ENCODE data around the gene KCNC3.

The KCNC3 gene

DNA sequence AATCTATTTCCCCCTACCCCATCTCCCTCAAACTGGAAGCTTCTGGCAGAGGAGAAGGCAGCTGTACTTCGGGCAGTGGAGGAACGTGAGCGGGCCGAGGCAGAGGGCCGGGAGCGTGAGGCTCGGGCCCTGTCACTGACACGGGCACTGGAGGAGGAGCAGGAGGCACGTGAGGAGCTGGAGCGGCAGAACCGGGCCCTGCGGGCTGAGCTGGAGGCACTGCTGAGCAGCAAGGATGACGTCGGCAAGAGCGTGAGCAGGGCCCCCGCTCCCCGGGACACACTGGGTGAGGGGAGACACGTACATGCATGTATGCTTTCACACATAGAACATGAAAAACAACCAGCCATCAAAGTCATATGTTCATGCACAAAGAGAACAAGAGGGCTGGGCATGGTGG lies 42.7 kb downstream of the KCNC3 start:
- Histone ChIP-seq H3K79me2 (ENCODE audit: insufficient read depth, low read length) (no peaks in the 10 kb centered on the region), H3K36me3 (ENCODE audit: insufficient read depth, low read length) (no peaks in the 10 kb centered on the region), H3K9me2 (ENCODE audit: low read depth, low read length) (no peaks in the 10 kb centered on the region), H3K9ac (ENCODE audit: low read length) (no peak overlapping the region), H3K4me3 (ENCODE audit: low read depth, low read length, poor library complexity, severe bottlenecking) (no peak overlapping the region), H3K9me3 (ENCODE audit: low read length) (peaks cover 10% of the 10 kb centered on the region; the same call in 1 of the 2 replicates), H3K27me3 (ENCODE audit: insufficient read depth, low read length) (peaks cover 18% of the 10 kb centered on the region), H3K27ac (ENCODE audit: low read depth, low read length, poor library complexity, severe bottlenecking) (no peak overlapping the region), H3F3A (ENCODE audit: insufficient read depth, low read length) (no peaks in the 10 kb centered on the region), H4K20me1 (ENCODE audit: insufficient read depth, low read length) (no peaks in the 10 kb centered on the region), H3K4me2 (ENCODE audit: low read length) (no peak overlapping the region), H2AFZ (ENCODE audit: low read length) (no peak overlapping the region), H3K4me1 (ENCODE audit: insufficient read depth, low read length, severe bottlenecking) (no peaks in the 10 kb centered on the region)
- no peak for TF ChIP-seq EZH2 (IDR thresholded peaks at IDR 0.05; ENCODE audit: borderline replicate concordance, low read length)
- no peak for TF ChIP-seq CTCF (IDR thresholded peaks at IDR 0.05; ENCODE audit: low read length)

DNA sequence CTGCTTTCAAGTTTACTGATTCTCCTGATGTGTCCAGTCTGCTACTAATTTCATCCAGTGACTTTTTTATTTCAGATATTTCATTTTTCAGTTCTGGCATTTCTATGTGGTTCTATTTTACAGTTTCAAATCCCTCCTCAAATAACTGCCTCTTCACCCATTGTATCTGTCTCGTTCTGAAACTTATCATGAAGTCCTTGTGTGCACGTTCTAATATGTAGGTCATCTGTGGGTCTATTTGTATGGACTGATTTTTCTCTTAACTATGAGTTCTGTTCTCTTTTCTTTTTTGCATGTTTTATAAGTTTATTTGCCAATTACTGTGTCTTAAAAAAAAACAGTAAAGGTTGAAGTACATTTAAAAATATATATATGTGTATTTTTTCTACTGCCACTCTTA lies 43.3 kb downstream of the KCNC3 start:
- Histone ChIP-seq H4K20me1 (ENCODE audit: insufficient read depth, low read length) (no peaks in the 10 kb centered on the region), H3F3A (ENCODE audit: insufficient read depth, low read length) (no peaks in the 10 kb centered on the region), H3K9ac (ENCODE audit: low read length) (no peak overlapping the region), H3K27ac (ENCODE audit: low read depth, low read length, poor library complexity, severe bottlenecking) (no peak overlapping the region), H3K9me2 (ENCODE audit: low read depth, low read length) (no peaks in the 10 kb centered on the region), H3K4me3 (ENCODE audit: low read depth, low read length, poor library complexity, severe bottlenecking) (no peak overlapping the region), H2AFZ (ENCODE audit: low read length) (no peak overlapping the region), H3K4me2 (ENCODE audit: low read length) (no peak overlapping the region), H3K27me3 (ENCODE audit: insufficient read depth, low read length) (peaks cover 23% of the 10 kb centered on the region), H3K9me3 (ENCODE audit: low read length) (peaks cover 10% of the 10 kb centered on the region; the same call in 1 of the 2 replicates), H3K4me1 (ENCODE audit: insufficient read depth, low read length, severe bottlenecking) (no peaks in the 10 kb centered on the region), H3K36me3 (ENCODE audit: insufficient read depth, low read length) (no peaks in the 10 kb centered on the region), H3K79me2 (ENCODE audit: insufficient read depth, low read length) (no peaks in the 10 kb centered on the region)
- TF ChIP-seq EZH2 (IDR thresholded peaks at IDR 0.05; ENCODE audit: borderline replicate concordance, low read length) (no peak), CTCF (IDR thresholded peaks at IDR 0.05; ENCODE audit: low read length) (no peak)

GRCh38 chr19:50281491-50281890 lies 47.7 kb downstream of the KCNC3 start:
- no peaks in the 10 kb centered on the region for H3K9me2 ChIP-seq (ENCODE audit: low read depth, low read length)
- no peak overlapping the region for H3K4me3 ChIP-seq (ENCODE audit: low read depth, low read length, poor library complexity, severe bottlenecking)
- H3K9me3 ChIP-seq (ENCODE audit: low read length), result peaks cover 10% of the 10 kb centered on the region; the same call in 1 of the 2 replicates
- no peak overlapping the region for H3K27ac ChIP-seq (ENCODE audit: low read depth, low read length, poor library complexity, severe bottlenecking)
- no peaks in the 10 kb centered on the region for H3K79me2 ChIP-seq (ENCODE audit: insufficient read depth, low read length)
- no peak overlapping the region for H2AFZ ChIP-seq (ENCODE audit: low read length)
- TF ChIP-seq CTCF (IDR thresholded peaks at IDR 0.05; ENCODE audit: low read length) (no peak), EZH2 (IDR thresholded peaks at IDR 0.05; ENCODE audit: borderline replicate concordance, low read length) (no peak)
- H4K20me1 ChIP-seq (ENCODE audit: insufficient read depth, low read length), result no peaks in the 10 kb centered on the region
- no peak overlapping the region for H3K9ac ChIP-seq (ENCODE audit: low read length)
- H3K4me2 ChIP-seq (ENCODE audit: low read length), result no peak overlapping the region
- no peaks in the 10 kb centered on the region for H3F3A ChIP-seq (ENCODE audit: insufficient read depth, low read length)
- no peaks in the 10 kb centered on the region for H3K4me1 ChIP-seq (ENCODE audit: insufficient read depth, low read length, severe bottlenecking)
- H3K36me3 ChIP-seq (ENCODE audit: insufficient read depth, low read length), result no peaks in the 10 kb centered on the region
- peaks cover 15% of the 10 kb centered on the region for H3K27me3 ChIP-seq (ENCODE audit: insufficient read depth, low read length)
